Posterior vena cava (tissue), 2 donors: ENCODE measurements around the gene FUT2. TPM values are rescaled to one million over a fixed set of nuclear protein-coding genes. Genes with fewer than 3 reads are reported as not detected.

ENCODE experiments used
- DNase-seq: peaks from one replicate; pipeline ENCODE4 v3.0.0-alpha.2; 2020; ENCODE audit warnings: low spot score
- intact Hi-C, 2 donors: fragments of 100-400 bp; cut with DNase I; formaldehyde crosslinking; loops; one replicate each; pipeline versions ENCODE4 v1.14.1 to v1.14.2; 2022 to 2023
- total RNA-seq, 2 donors: library from RNA; stranded (reverse); fragmentation: NEBNext Ultra II Directional; extraction: Animal tissue kit (Norgen Biotek cat#: 25700); gene quantifications; one replicate each; pipeline ENCODE4 v1.2.1, GENCODE V29; 2021
- donor health status: DM: yes; HTN: yes; CAD: no.
- donor health status: DM: yes; HTN: yes; CAD: no.

Gene FUT2
- total RNA-seq, 2 donors from 2014 or later, result not detected

GRCh38 chr19:48741129-48741999, 45.6 kb downstream of the FUT2 start:
- DNase-seq, result no peak
- intact Hi-C loops, result no loop called here

- no peak for DNase-seq
- intact Hi-C loops, result no loop called here
Measured at GRCh38 chr19:48742096-48742495, 46.3 kb downstream of the FUT2 start.

- intact Hi-C loops, result no loop called here
- DNase-seq, result no peak
Measured at GRCh38 chr19:48745208-48745995, 49.6 kb downstream of the FUT2 start.

- intact Hi-C loops, result no loop called here
- DNase-seq, result no peak
Measured at GRCh38 chr19:48746110-48746509, 50.3 kb downstream of the FUT2 start.

GRCh38 chr19:48746738-48747575, 51.2 kb downstream of the FUT2 start, which contains the start of gene IZUMO1:
IZUMO1 (minus strand) TSS chr19:48746909; CDS start chr19:48745859, 1,050 bp downstream.
- peak; percentile 94 for DNase-seq
- intact Hi-C loops, result no loop called here

- DNase-seq, result no peak
- intact Hi-C loops, result no loop called here
Measured at GRCh38 chr19:48749571-48750198, 53.9 kb downstream of the FUT2 start.

- DNase-seq, result no peak
- intact Hi-C loops, result no loop called here
Measured at GRCh38 chr19:48750351-48750750, 54.6 kb downstream of the FUT2 start.

- intact Hi-C loops, result no loop called here
- DNase-seq, result no peak
Measured at GRCh38 chr19:48750771-48751504, 55.2 kb downstream of the FUT2 start.

GRCh38 chr19:48751845-48752495, 56.2 kb downstream of the FUT2 start:
- DNase-seq, result no peak
- intact Hi-C loops, result no loop called here

- no peak for DNase-seq
- intact Hi-C loops, result no loop called here
Measured at GRCh38 chr19:48752496-48753365, 57.0 kb downstream of the FUT2 start, which contains the start of gene FUT1. FUT1 (minus strand) TSS chr19:48752641; CDS start chr19:48751281, 1,360 bp downstream.

- no peak for DNase-seq
- intact Hi-C loops, result no loop called here
Measured at GRCh38 chr19:48755084-48755641, 59.4 kb downstream of the FUT2 start, which contains the start of gene FGF21. FGF21 (plus strand) TSS chr19:48755524; CDS start chr19:48756237, 713 bp downstream.

Other genes with a start within 250 kb of the FUT2 start
- gene GRWD1, start 250.0 kb upstream of the FUT2 start, total RNA-seq, result 10 to 100 TPM; 21.1 to 24.2 TPM
- under 1 TPM; 0.52 to 0.65 TPM for gene KCNJ14, start 240.4 kb upstream of the FUT2 start, total RNA-seq
- 10 to 100 TPM; 34.1 to 49.2 TPM for gene CYTH2, start 226.6 kb upstream of the FUT2 start, total RNA-seq
- gene LMTK3, start 184.1 kb upstream of the FUT2 start, total RNA-seq, result under 1 TPM; 0.19 to 0.57 TPM
- gene SULT2B1, start 143.8 kb upstream of the FUT2 start, total RNA-seq, result under 1 TPM in 1 of 2 donors, not detected in 1; 0.60 TPM
- not detected for gene SPACA4, start 89.2 kb upstream of the FUT2 start, total RNA-seq
- gene FAM83E, start 80.9 kb upstream of the FUT2 start, total RNA-seq, result not detected
- gene RPL18, start 76.8 kb upstream of the FUT2 start, total RNA-seq, result 100 to 1,000 TPM; 746 to 777 TPM
- gene SPHK2, start 76.5 kb upstream of the FUT2 start, total RNA-seq, result 10 to 100 TPM in 1 of 2 donors, 1 to 10 TPM in 1; 8.5 to 12.1 TPM
- gene DBP, start 58.6 kb upstream of the FUT2 start, total RNA-seq, result 1 to 10 TPM; 1.8 to 3.6 TPM
- gene CA11, start 49.8 kb upstream of the FUT2 start, total RNA-seq, result 1 to 10 TPM; 4.8 to 5.7 TPM
- gene NTN5, start 23.0 kb upstream of the FUT2 start, total RNA-seq, result under 1 TPM; 0.28 to 0.38 TPM
- gene MAMSTR, start 23.8 kb downstream of the FUT2 start, total RNA-seq, result 1 to 10 TPM in 1 of 2 donors, under 1 TPM in 1; 0.90 to 1.1 TPM
- 10 to 100 TPM; 13.8 to 19.2 TPM for gene RASIP1, start 44.6 kb downstream of the FUT2 start, total RNA-seq
- under 1 TPM; 0.52 to 0.56 TPM for gene IZUMO1, start 50.9 kb downstream of the FUT2 start, total RNA-seq
- gene FUT1, start 56.7 kb downstream of the FUT2 start, total RNA-seq, result 1 to 10 TPM; 1.5 to 2.1 TPM
- not detected for gene FGF21, start 59.6 kb downstream of the FUT2 start, total RNA-seq
- gene BCAT2, start 115.1 kb downstream of the FUT2 start, total RNA-seq, result 10 to 100 TPM; 21.7 to 24.9 TPM
- 1 to 10 TPM; 5.6 to 6.6 TPM for gene HSD17B14, start 140.5 kb downstream of the FUT2 start, total RNA-seq
- gene PLEKHA4, start 172.6 kb downstream of the FUT2 start, total RNA-seq, result 10 to 100 TPM; 91.0 to 91.2 TPM
- gene PPP1R15A, start 176.4 kb downstream of the FUT2 start, total RNA-seq, result 100 to 1,000 TPM in 1 of 2 donors, 10 to 100 TPM in 1; 72.8 to 172 TPM
- gene TULP2, start 202.8 kb downstream of the FUT2 start, total RNA-seq, result 1 to 10 TPM in 1 of 2 donors, under 1 TPM in 1; 0.86 to 1.9 TPM
- 100 to 1,000 TPM; 219 to 282 TPM for gene NUCB1, start 204.3 kb downstream of the FUT2 start, total RNA-seq
- gene DHDH, start 237.7 kb downstream of the FUT2 start, total RNA-seq, result not detected